Adrenal gland (tissue), 12 donors: ENCODE measurements around the gene GRHPR. TPM values are rescaled to one million over a fixed set of nuclear protein-coding genes. Genes with fewer than 3 reads are reported as not detected.

Source experiments
- DNase-seq, 7 donors: peaks; one replicate each; pipeline ENCODE4 v3.0.0-alpha.2; 2019 to 2020
- H3K27ac ChIP-seq, 5 donors: fragments of 200-600 bp; sonication (generic) in 4 of 5; 1 replicate in 3 of 5; 2 replicates in 2 of 5; pipeline versions ENCODE4 v1.5.1 to v1.8.0; 2016 to 2020; ENCODE audit warnings: mild to moderate bottlenecking in 1 of 5
- H3K27me3 ChIP-seq: fragments of 200-600 bp; 2 replicates; pipeline ENCODE4 v1.8.0; 2021
- H3K36me3 ChIP-seq, 2 donors: fragments of 200-600 bp; replicated peaks in 1 of 2; 1 replicate in 1 of 2; 2 replicates in 1 of 2; pipeline versions ENCODE4 v1.5.1 to v1.8.0; 2018 to 2022
- H3K4me1 ChIP-seq, 2 donors: fragments of 200-600 bp; replicated peaks in 1 of 2; 1 replicate in 1 of 2; 2 replicates in 1 of 2; pipeline versions ENCODE4 v1.5.1 to v1.8.0; 2018 to 2021
- H3K4me3 ChIP-seq, 4 donors: fragments of 200-600 bp; sonication (generic) in 3 of 4; one replicate each; pipeline ENCODE4 v1.5.1; 2016 to 2018
- H3K9me3 ChIP-seq, 3 donors: fragments of 200-600 bp; sonication (generic) in 1 of 3; replicated peaks in 1 of 3; 1 replicate in 2 of 3; 2 replicates in 1 of 3; pipeline versions ENCODE4 v1.5.1 to v1.8.0; 2016 to 2021
- POLR2A ChIP-seq, 2 donors: fragments of 450-650 bp; IDR thresholded peaks; one replicate each; pipeline ENCODE4 v1.6.1; 2017; ENCODE audit warnings: antibody characterized with exemption in 2 of 2, mild to moderate bottlenecking in 2 of 2, moderate library complexity in 1 of 2
- WGBS, 4 donors: extraction: QIAGEN DNeasy Blood & Tissue Kit in 2 of 4; methylation state at CpG; one replicate each; pipeline versions ENCODE4 v1.1.5 to v1.1.7; 2013 to 2017; 5-methylcytosine and 5-hydroxymethylcytosine counted together
- intact Hi-C, 2 donors: fragments of 100-400 bp; cut with DNase I; formaldehyde crosslinking; loops; one replicate each; pipeline versions ENCODE4 v1.14.1 to v1.15.0; 2022 to 2023
- polyA plus RNA-seq, 3 donors: library from polyadenylated mRNA; stranded (reverse); fragments of 200-250 nt in 2 of 3; fragments of 350-450 nt in 1 of 3; fragmentation: Illumina TruSeq in 1 of 3; extraction: RNeasy Lipid Tissue Mini Kit (QIAGEN cat#74804) in 1 of 3; gene quantifications; one replicate each; pipeline ENCODE4 v1.2.3, GENCODE V29; 2013 to 2014
- total RNA-seq, 9 donors: library from RNA; depleted of rRNA in 4 of 9; stranded (reverse); fragments of >200 nt in 4 of 9; fragments of 120-200 nt in 1 of 9; fragmentation: NEBNext Ultra II Directional in 1 of 9; extraction: Animal tissue kit (Norgen Biotek cat#: 25700) in 1 of 9; gene quantifications; one replicate each; pipeline versions ENCODE4 v1.1.0 to v1.2.4, GENCODE V29; 2013 to 2023
- TF ChIP-seq, protein P1 (sequence below), 6 experiments: fragments of 450-650 bp in 4 of 6; fragments of 200-600 bp in 2 of 6; sonication (generic) in 1 of 6; IDR thresholded peaks; 1 replicate in 5 of 6; 2 replicates in 1 of 6; pipeline versions ENCODE4 v1.5.1 to v1.8.0; 2016 to 2021; ENCODE audit warnings: antibody characterized with exemption in 6 of 6, mild to moderate bottlenecking in 2 of 6, moderate library complexity in 1 of 6
- donor health status: healthy with polysubstance abuse.
- donor health status: Bipolar disorder and iron deficiency.
- donor health status: DM: yes; HTN: yes; CAD: no.
- donor health status: DM: no; HTN: no; CAD: no.
- donor health status: DM: no; HTN: no; CAD: no.
- donor health status: DM: yes; HTN: yes; CAD: no.

The GRHPR gene
- total and polyA plus RNA-seq, 12 donors, result 83.3 to 434 (median 230) TPM

DNA sequence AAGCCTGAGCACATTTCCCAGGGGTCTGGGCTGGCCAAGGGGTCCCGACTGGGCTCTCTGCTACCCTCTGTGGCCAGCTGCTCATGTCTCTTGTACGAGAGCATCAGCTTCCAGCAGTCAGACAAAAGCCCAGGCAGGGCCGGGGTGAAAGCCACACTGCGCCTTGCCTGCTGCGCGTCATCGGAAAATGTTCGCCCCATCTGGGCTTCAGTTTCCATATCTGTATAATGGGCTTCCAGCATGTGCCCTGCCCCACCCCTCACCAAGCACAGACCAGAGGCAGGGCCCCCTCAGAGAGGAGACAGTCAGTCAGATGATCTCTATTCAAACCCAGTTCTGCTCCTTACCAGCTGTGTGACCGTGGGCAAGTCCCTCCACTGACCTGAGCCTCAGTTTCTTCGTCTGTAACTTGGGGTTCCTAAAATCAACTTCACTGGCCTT lies 8.0 kb upstream of the GRHPR start:
- no peaks in the 10 kb centered on the region for H3K36me3 ChIP-seq
- H3K4me3 ChIP-seq, result no peak overlapping the region
- intact Hi-C loops, result no loop called here
- DNase-seq, result no peak
- H3K4me1 ChIP-seq, result peaks cover 0 to 4% of the 10 kb centered on the region in 2 donors
- no peaks in the 10 kb centered on the region for H3K27me3 ChIP-seq
- WGBS, 4 donors, result 86 to 98% (median 88%) methylated on average over 3 to 10 of the region's 10 CpGs
- peak overlapping the region in 2 of 5 donors; percentile 6 to 54 for H3K27ac ChIP-seq
- TF ChIP-seq, protein P1, sequence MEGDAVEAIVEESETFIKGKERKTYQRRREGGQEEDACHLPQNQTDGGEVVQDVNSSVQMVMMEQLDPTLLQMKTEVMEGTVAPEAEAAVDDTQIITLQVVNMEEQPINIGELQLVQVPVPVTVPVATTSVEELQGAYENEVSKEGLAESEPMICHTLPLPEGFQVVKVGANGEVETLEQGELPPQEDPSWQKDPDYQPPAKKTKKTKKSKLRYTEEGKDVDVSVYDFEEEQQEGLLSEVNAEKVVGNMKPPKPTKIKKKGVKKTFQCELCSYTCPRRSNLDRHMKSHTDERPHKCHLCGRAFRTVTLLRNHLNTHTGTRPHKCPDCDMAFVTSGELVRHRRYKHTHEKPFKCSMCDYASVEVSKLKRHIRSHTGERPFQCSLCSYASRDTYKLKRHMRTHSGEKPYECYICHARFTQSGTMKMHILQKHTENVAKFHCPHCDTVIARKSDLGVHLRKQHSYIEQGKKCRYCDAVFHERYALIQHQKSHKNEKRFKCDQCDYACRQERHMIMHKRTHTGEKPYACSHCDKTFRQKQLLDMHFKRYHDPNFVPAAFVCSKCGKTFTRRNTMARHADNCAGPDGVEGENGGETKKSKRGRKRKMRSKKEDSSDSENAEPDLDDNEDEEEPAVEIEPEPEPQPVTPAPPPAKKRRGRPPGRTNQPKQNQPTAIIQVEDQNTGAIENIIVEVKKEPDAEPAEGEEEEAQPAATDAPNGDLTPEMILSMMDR (IDR thresholded peaks at IDR 0.05), result no peak
- TF ChIP-seq POLR2A (IDR thresholded peaks at IDR 0.05), result no peak
- H3K9me3 ChIP-seq, result no peaks in the 10 kb centered on the region

DNA sequence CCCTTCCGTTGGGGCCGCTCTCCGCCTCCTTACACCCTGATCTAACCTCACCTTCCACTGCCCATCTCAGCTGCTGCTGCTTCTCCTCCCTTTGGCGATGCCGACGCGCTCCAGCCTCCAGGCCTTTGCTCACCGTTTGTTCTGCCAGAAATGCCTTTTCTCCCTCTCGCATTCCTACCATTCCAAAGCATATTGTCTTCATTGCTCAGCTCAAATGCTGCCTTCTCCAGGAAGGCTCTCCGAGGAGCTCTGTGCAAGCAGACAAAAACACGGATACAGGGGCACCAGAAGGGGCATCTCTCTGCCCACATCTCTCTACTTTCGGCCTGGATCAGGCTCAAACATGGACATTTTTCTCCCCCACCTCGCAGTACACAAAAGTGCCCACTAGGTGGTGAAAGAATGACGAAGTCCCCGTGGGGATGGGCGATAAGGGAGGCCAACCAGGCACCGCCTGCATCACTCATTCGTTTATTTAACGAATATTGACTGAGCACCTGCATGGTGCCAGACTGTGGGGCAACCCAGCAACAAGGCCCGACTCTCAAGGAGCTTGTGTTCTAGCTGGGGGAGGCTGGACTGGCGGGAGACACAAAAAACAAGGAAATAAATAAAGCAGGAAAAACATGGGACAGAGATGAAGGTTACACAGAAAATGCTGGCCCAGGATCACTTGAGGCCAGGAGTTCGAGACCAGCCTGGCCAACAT lies 7.3 kb upstream of the GRHPR start:
- H3K36me3 ChIP-seq, result no peaks in the 10 kb centered on the region
- peak overlapping the region in 2 of 5 donors; percentile 6 to 54 for H3K27ac ChIP-seq
- no peaks in the 10 kb centered on the region for H3K9me3 ChIP-seq
- 21 to 25% (median 23%) methylated on average over 22 of the region's 22 CpGs for WGBS, 4 donors
- peak in 1 of 2 donors; percentile 11 for TF ChIP-seq POLR2A (IDR thresholded peaks at IDR 0.05)
- TF ChIP-seq, protein P1 (IDR thresholded peaks at IDR 0.05), result peak; percentile 82 to 95 (median 85)
- peak; percentile 67 to 89 (median 78) for DNase-seq
- no peak overlapping the region for H3K4me3 ChIP-seq
- H3K27me3 ChIP-seq, result no peaks in the 10 kb centered on the region
- intact Hi-C loops, result no loop called here
- peaks cover 0 to 4% of the 10 kb centered on the region in 2 donors for H3K4me1 ChIP-seq

DNA sequence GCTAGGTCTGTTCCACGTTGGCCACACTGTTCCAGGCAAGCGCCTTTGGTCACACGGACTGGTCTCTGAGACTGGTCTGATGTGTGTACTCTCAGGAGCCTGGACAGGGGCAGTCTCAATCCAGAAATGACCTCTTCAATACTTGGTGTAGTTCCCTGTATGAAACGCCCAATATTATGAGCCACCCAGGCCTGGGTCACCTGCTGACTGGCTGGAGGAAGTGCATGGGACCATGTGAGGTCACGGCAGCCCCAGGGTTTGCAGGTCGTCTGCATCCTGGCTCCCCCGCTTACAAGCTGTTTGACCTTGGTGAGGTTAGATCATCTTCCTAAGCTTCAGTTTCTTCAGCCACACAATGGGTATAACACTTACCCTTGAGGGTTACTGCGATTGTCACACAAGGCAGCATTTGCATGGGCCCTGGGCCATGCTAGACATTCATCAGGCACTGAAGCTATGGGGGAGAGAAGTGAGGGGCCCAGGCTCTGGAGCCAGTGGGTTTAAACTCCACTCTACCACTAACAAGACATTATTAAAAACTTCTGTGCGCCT lies 5.2 kb upstream of the GRHPR start:
- intact Hi-C loops, result no loop called here
- no peaks in the 10 kb centered on the region for H3K9me3 ChIP-seq
- H3K4me3 ChIP-seq, result no peak overlapping the region
- no peaks in the 10 kb centered on the region for H3K36me3 ChIP-seq
- H3K27me3 ChIP-seq, result no peaks in the 10 kb centered on the region
- no peak for DNase-seq
- WGBS, 4 donors, result 80 to 82% (median 81%) methylated on average over 6 to 9 of the region's 9 CpGs
- TF ChIP-seq POLR2A (IDR thresholded peaks at IDR 0.05), result no peak
- TF ChIP-seq, protein P1 (IDR thresholded peaks at IDR 0.05), result no peak
- no peak overlapping the region for H3K27ac ChIP-seq
- peaks cover 6 to 8% of the 10 kb centered on the region in 2 donors for H3K4me1 ChIP-seq

DNA sequence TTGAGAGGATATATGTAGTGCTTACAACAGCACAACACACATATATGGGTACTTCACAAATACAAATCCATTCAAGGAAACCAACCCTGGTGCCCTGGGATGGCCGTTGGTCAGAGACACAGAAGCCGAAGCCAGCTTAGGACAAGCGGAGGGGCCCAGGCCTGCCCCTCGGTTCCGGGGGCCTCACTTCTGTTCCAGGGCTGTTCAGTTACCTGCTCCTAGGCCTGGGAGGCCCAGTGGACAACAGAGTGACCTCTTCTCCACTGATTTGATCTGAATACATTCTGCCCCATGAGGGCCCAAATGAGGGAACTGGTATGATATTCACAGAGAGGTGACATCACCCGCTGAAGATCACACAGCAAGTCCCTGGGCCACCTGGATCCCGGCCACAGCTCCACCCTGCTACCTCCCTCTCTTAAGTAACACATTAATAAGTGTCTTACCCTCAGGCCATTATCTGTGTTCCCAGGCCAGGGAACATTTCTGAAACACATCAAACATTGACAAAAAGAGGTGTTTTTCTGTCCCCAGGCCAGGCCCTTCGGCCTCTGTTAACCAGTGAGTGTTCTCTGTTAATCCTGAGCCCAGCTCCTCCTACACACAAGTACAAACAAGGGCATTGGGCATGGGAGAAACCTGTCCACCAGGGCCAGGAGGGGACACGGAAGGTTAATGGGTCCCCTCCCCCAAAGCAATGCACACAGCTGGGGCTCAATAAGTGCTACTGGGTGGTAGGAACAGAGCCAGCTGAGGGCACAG lies 4.5 kb upstream of the GRHPR start:
- TF ChIP-seq, protein P1 (IDR thresholded peaks at IDR 0.05), result no peak
- no peak for TF ChIP-seq POLR2A (IDR thresholded peaks at IDR 0.05)
- Histone ChIP-seq H3K4me1 (peaks cover 8% of the 10 kb centered on the region in 2 donors), H3K36me3 (no peaks in the 10 kb centered on the region), H3K27me3 (no peaks in the 10 kb centered on the region), H3K4me3 (no peak overlapping the region), H3K9me3 (no peaks in the 10 kb centered on the region), H3K27ac (no peak overlapping the region)
- 81 to 91% (median 84%) methylated on average over 6 to 9 of the region's 9 CpGs for WGBS, 4 donors
- DNase-seq, result peak in 2 of 7 donors; percentile 59 to 83
- intact Hi-C loops, result no loop called here
